Transverse colon (tissue), 4 donors: ENCODE results near the gene PIP5K1B.

ENCODE experiments used
- CTCF ChIP-seq, 5 experiments: fragments of 200-600 bp in 3 of 5; fragments of 450-650 bp in 2 of 5; sonication (generic) in 3 of 5; IDR thresholded peaks; 1 replicate in 2 of 5; 2 replicates in 3 of 5; pipeline ENCODE4 v1.5.1; 2016 to 2017; ENCODE audit warnings: antibody characterized with exemption in 5 of 5, inconsistent platforms in 3 of 5, mild to moderate bottlenecking in 2 of 5, moderate library complexity in 1 of 5
- EP300 ChIP-seq: sonication (generic); formaldehyde crosslinking; IDR thresholded peaks from one replicate; pipeline ENCODE4 v1.6.1; 2017; ENCODE audit warnings: antibody characterized with exemption, low read depth
- POLR2A ChIP-seq: fragments of 450-650 bp; IDR thresholded peaks from one replicate; pipeline ENCODE4 v1.6.1; 2016; ENCODE audit warnings: antibody characterized with exemption, mild to moderate bottlenecking, moderate library complexity
- POLR2AphosphoS5 ChIP-seq, 3 donors: sonication (generic); formaldehyde crosslinking; IDR thresholded peaks; one replicate each; pipeline ENCODE4 v1.6.1; 2016; ENCODE audit warnings: antibody characterized with exemption in 3 of 3

- no peak for TF ChIP-seq CTCF (IDR thresholded peaks at IDR 0.05)
- no peak for TF ChIP-seq POLR2AphosphoS5 (IDR thresholded peaks at IDR 0.05)
- no peak for TF ChIP-seq EP300
- TF ChIP-seq POLR2A: no peak
Measured at GRCh38 chr9:68949271-68950000, 244.4 kb downstream of the PIP5K1B start.
